SK-N-SH (cell line): ENCODE data around the gene MACROD2.

Experiments
- GABPA ChIP-seq: IDR thresholded peaks from 2 replicates; pipeline ENCODE4 v1.4.0; 2012; ENCODE audit warnings: low read depth, mild to moderate bottlenecking
- POLR2AphosphoS5 ChIP-seq: IDR thresholded peaks from 2 replicates; pipeline ENCODE4 v1.6.1; 2012; ENCODE audit warnings: low read depth, low read length
- RFX5 ChIP-seq: IDR thresholded peaks from 2 replicates; pipeline ENCODE4 v1.6.1; 2012; ENCODE audit warnings: mild to moderate bottlenecking, improper control_type of control experiment, low read length
- YY1 ChIP-seq: IDR thresholded peaks from 2 replicates; pipeline ENCODE4 v1.4.0; 2012; ENCODE audit warnings: low read depth, mild to moderate bottlenecking
- TF ChIP-seq, protein P1 (sequence below): fragments of 200-600 bp; sonication (generic); IDR thresholded peaks from 2 replicates; pipeline ENCODE4 v1.6.1; 2017; ENCODE audit warnings: antibody characterized with exemption, mild to moderate bottlenecking, moderate library complexity
- TF ChIP-seq, protein P2 (sequence below): IDR thresholded peaks from 2 replicates; pipeline ENCODE4 v1.4.0; 2012; ENCODE audit warnings: low read depth, borderline replicate concordance

GRCh38 chr20:15627089-15627488 lies 1631.8 kb downstream of the MACROD2 start:
- TF ChIP-seq, protein P1, sequence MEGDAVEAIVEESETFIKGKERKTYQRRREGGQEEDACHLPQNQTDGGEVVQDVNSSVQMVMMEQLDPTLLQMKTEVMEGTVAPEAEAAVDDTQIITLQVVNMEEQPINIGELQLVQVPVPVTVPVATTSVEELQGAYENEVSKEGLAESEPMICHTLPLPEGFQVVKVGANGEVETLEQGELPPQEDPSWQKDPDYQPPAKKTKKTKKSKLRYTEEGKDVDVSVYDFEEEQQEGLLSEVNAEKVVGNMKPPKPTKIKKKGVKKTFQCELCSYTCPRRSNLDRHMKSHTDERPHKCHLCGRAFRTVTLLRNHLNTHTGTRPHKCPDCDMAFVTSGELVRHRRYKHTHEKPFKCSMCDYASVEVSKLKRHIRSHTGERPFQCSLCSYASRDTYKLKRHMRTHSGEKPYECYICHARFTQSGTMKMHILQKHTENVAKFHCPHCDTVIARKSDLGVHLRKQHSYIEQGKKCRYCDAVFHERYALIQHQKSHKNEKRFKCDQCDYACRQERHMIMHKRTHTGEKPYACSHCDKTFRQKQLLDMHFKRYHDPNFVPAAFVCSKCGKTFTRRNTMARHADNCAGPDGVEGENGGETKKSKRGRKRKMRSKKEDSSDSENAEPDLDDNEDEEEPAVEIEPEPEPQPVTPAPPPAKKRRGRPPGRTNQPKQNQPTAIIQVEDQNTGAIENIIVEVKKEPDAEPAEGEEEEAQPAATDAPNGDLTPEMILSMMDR, result no peak
- TF ChIP-seq YY1 (no peak), POLR2AphosphoS5 (no peak), GABPA (no peak), RFX5 (no peak)
- TF ChIP-seq, protein P2, sequence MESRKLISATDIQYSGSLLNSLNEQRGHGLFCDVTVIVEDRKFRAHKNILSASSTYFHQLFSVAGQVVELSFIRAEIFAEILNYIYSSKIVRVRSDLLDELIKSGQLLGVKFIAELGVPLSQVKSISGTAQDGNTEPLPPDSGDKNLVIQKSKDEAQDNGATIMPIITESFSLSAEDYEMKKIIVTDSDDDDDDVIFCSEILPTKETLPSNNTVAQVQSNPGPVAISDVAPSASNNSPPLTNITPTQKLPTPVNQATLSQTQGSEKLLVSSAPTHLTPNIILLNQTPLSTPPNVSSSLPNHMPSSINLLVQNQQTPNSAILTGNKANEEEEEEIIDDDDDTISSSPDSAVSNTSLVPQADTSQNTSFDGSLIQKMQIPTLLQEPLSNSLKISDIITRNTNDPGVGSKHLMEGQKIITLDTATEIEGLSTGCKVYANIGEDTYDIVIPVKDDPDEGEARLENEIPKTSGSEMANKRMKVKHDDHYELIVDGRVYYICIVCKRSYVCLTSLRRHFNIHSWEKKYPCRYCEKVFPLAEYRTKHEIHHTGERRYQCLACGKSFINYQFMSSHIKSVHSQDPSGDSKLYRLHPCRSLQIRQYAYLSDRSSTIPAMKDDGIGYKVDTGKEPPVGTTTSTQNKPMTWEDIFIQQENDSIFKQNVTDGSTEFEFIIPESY, result no peak
